ENCODE results near the gene CCT5. TPM values are rescaled to one million over a fixed set of nuclear protein-coding genes. Genes with fewer than 3 reads are reported as not detected.
A peak's percentile ranks its signal among the peaks of the same experiment; 100 is the strongest.

Gene CCT5
- total RNA-seq, 1 experiment from 2014 or later: 532 TPM

- no peak overlapping the region for H3K4ac ChIP-seq (ENCODE audit: low read depth, low read length)
- H3K56ac ChIP-seq (ENCODE audit: insufficient read length, low read depth, low read length): no peak overlapping the region
- H3K79me1 ChIP-seq (ENCODE audit: insufficient read depth, low read depth, low read length, poor library complexity, severe bottlenecking): peaks cover 4% of the 10 kb centered on the region
- H3K23ac ChIP-seq (ENCODE audit: insufficient read length, low read depth, low read length): no peak overlapping the region
- H3K27me3 ChIP-seq (ENCODE audit: insufficient read depth, low read length): no peaks in the 10 kb centered on the region
- peaks cover 12% of the 10 kb centered on the region for H3K23me2 ChIP-seq (ENCODE audit: insufficient read length, low read depth, low read length, poor library complexity, severe bottlenecking)
- H3K4me2 ChIP-seq (ENCODE audit: insufficient read depth, insufficient read length, low read length): peak overlapping the region; percentile 83
- peaks cover 39% of the 10 kb centered on the region for H3K79me2 ChIP-seq (ENCODE audit: insufficient read depth, low read length)
- H4K8ac ChIP-seq (replicated peaks; ENCODE audit: insufficient read length, low read depth, low read length): no peak overlapping the region
- no peaks in the 10 kb centered on the region for H3K9me3 ChIP-seq (ENCODE audit: control insufficient read depth, low read depth, low read length)
- H3K9ac ChIP-seq (ENCODE audit: extremely low read depth, insufficient read length, low read length): peak overlapping the region; percentile 95
- H3K14ac ChIP-seq (ENCODE audit: insufficient read depth, low read length): peak overlapping the region; percentile 95
- no peak overlapping the region for H2BK5ac ChIP-seq (ENCODE audit: insufficient read length, low read length)
- H3K36me3 Mint-ChIP-seq (ENCODE audit: insufficient read depth in 1 of 3, low read depth in 3 of 3): peaks cover 30 to 46% (median 33%) of the 10 kb centered on the region in 3 experiments
- H3K9me3 Mint-ChIP-seq: no peaks in the 10 kb centered on the region
- no peak overlapping the region for H2AK5ac ChIP-seq (ENCODE audit: insufficient read length, low read length)
- no peak overlapping the region for H4K5ac ChIP-seq (ENCODE audit: insufficient read length, low read depth, low read length)
- peak overlapping the region; percentile 95 to 96 for H3K4me3 Mint-ChIP-seq
- no peak for TF ChIP-seq CTCF (conservative IDR thresholded peaks at IDR 0.05)
- H2BK120ac ChIP-seq (ENCODE audit: low read depth, low read length, poor library complexity, severe bottlenecking): no peak overlapping the region
- peak overlapping the region; percentile 15 to 95 (median 91); a peak in 6 of 7 replicates for H3K27ac Mint-ChIP-seq
- H3K18ac ChIP-seq (ENCODE audit: insufficient read length, low read depth, low read length): no peak overlapping the region
- no peak overlapping the region for H2AFZ ChIP-seq (ENCODE audit: low read length)
- no peak for DNase-seq
- H2BK15ac ChIP-seq (ENCODE audit: low read depth, low read length): no peak overlapping the region
- no peak overlapping the region for H3K27ac ChIP-seq (ENCODE audit: insufficient read length, low read depth, low read length)
- no peak overlapping the region for H2BK20ac ChIP-seq (ENCODE audit: low read depth, low read length, poor library complexity, severe bottlenecking)
- no CpG with 5 or more reads among the region's 21 CpGs for WGBS (ENCODE audit: extremely low coverage, insufficient read length, low lambda C conversion rate)
- H4K20me1 ChIP-seq (ENCODE audit: control insufficient read depth, insufficient read depth, insufficient read length): no peaks in the 10 kb centered on the region
- no peaks in the 10 kb centered on the region; the same call in 1 of the 2 replicates for H3K27me3 Mint-ChIP-seq (ENCODE audit: low read depth)
- no peak overlapping the region for H3T11ph ChIP-seq (ENCODE audit: low read length)
- no peak overlapping the region for H4K91ac ChIP-seq (ENCODE audit: insufficient read length, low read depth, low read length)
- peaks cover 24 to 26% of the 10 kb centered on the region in 2 experiments for H3K4me1 Mint-ChIP-seq
- no peak overlapping the region for H2BK12ac ChIP-seq (ENCODE audit: insufficient read length, low read depth, low read length)
- H3K4me1 ChIP-seq (ENCODE audit: insufficient read depth, low read length): peaks cover 4% of the 10 kb centered on the region; the same call in 1 of the 2 replicates
These were observed 761 bp downstream of the CCT5 start for GRCh38 chr5:10250806-10251276.

Measured in H9 (cell line).